Measurements from ENCODE around the gene ARL10.

DNA sequence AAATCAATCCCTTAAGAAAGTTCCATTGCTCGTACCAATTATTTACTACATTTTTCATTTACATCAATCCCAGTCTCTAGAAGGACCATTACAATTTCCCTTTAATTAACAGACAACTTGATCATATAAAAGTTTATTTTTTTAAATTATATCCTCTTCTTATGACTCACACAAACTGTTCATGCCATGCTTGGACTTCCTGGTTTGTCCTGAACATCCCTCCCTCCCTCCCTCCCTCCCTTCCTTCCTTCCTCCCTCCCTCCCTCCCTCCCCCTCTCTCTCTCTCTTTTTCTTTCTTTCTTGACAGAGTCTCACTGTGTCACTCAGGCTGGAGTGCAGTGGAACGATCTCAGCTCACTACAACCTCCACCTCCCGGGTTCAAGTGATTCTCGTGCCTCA, 62.7 kb downstream of the ARL10 start:
- TF ChIP-seq CTCF (IDR thresholded peaks at IDR 0.05; ENCODE audit: insufficient read depth, low read depth, low read length) (no peak), EZH2 (IDR thresholded peaks at IDR 0.05; ENCODE audit: insufficient read depth, low read length) (no peak)

Measured in astrocyte (in vitro differentiated cells and primary cell).